ENCODE results near the gene PFKM.

Gene PFKM

GRCh38 chr12:48180857-48181495 is 61.8 kb downstream of the PFKM start:
- Histone ChIP-seq H4K8ac (ENCODE audit: low read depth, low read length) (no peak overlapping the region), H3K27ac (ENCODE audit: low read depth, low read length) (no peak overlapping the region), H2AK5ac (ENCODE audit: low read length) (no peak overlapping the region), H2BK5ac (ENCODE audit: low read length) (no peak overlapping the region), H3K9ac (ENCODE audit: low read length) (no peak overlapping the region), H3K4ac (ENCODE audit: low read depth, low read length) (no peak overlapping the region), H2BK120ac (ENCODE audit: low read depth, low read length) (no peak overlapping the region), H3K18ac (ENCODE audit: low read length) (no peak overlapping the region), H3K4me1 (ENCODE audit: control insufficient read depth, low read depth, low read length) (no peaks in the 10 kb centered on the region), H3K79me1 (ENCODE audit: low read length) (no peaks in the 10 kb centered on the region), H3K4me2 (ENCODE audit: low read length) (no peak overlapping the region), H3K4me3 (ENCODE audit: low read length) (no peak overlapping the region), H4K5ac (ENCODE audit: low read length) (no peak overlapping the region), H3K79me2 (ENCODE audit: control insufficient read depth, insufficient read depth, low read length) (no peaks in the 10 kb centered on the region), H3K56ac (ENCODE audit: low read length) (no peak overlapping the region), H2BK15ac (replicated peaks; ENCODE audit: low read depth) (no peak overlapping the region), H3K23ac (ENCODE audit: low read length) (no peak overlapping the region), H3K27me3 (ENCODE audit: insufficient read depth, low read length, poor library complexity) (peaks cover 24% of the 10 kb centered on the region), H3K36me3 (ENCODE audit: control insufficient read depth, insufficient read depth, low read length) (no peaks in the 10 kb centered on the region)
- WGBS (ENCODE audit: extremely low coverage, insufficient coverage, low lambda C conversion rate) = no CpG with 5 or more reads among the region's 2 CpGs
- DNase-seq = no peak

- H2BK120ac ChIP-seq (ENCODE audit: low read depth, low read length) = no peak overlapping the region
Observed at GRCh38 chr12:48182631-48183030, 63.5 kb downstream of the PFKM start.

GRCh38 chr12:48183091-48183875 is 64.1 kb downstream of the PFKM start, which contains the start of gene CCDC184:
TSS of gene CCDC184 (plus strand) at chr12:48183644. CDS start at chr12:48184123, 479 bp downstream.
- Histone ChIP-seq H3K56ac (ENCODE audit: low read length) (peak within 1 kb of the TSS; percentile 67), H3K9ac (ENCODE audit: low read length) (peak within 1 kb of the TSS; percentile 35), H3K4me3 (ENCODE audit: low read length) (peak within 1 kb of the TSS; percentile 42), H4K8ac (ENCODE audit: low read depth, low read length) (no peak within 1 kb of the TSS), H3K4me2 (ENCODE audit: low read length) (peak within 1 kb of the TSS; percentile 54), H3K23ac (ENCODE audit: low read length) (no peak within 1 kb of the TSS), H2BK120ac (ENCODE audit: low read depth, low read length) (no peak within 1 kb of the TSS), H3K18ac (ENCODE audit: low read length) (no peak within 1 kb of the TSS), H3K79me2 (ENCODE audit: control insufficient read depth, insufficient read depth, low read length) (no peaks in the 10 kb centered on the region), H3K4ac (ENCODE audit: low read depth, low read length) (no peak within 1 kb of the TSS), H3K27me3 (ENCODE audit: insufficient read depth, low read length, poor library complexity) (peaks cover 24% of the 10 kb centered on the region), H3K36me3 (ENCODE audit: control insufficient read depth, insufficient read depth, low read length) (no peaks in the 10 kb centered on the region), H2BK15ac (replicated peaks; ENCODE audit: low read depth) (no peak within 1 kb of the TSS), H3K79me1 (ENCODE audit: low read length) (no peaks in the 10 kb centered on the region), H3K4me1 (ENCODE audit: control insufficient read depth, low read depth, low read length) (no peaks in the 10 kb centered on the region), H2AK5ac (ENCODE audit: low read length) (no peak within 1 kb of the TSS), H2BK5ac (ENCODE audit: low read length) (no peak within 1 kb of the TSS), H4K5ac (ENCODE audit: low read length) (no peak within 1 kb of the TSS), H3K27ac (ENCODE audit: low read depth, low read length) (no peak within 1 kb of the TSS)
- DNase-seq = peak; percentile 92
- no CpG with 5 or more reads among the region's 61 CpGs for WGBS (ENCODE audit: extremely low coverage, insufficient coverage, low lambda C conversion rate)

More at GRCh38 chr12:48182631-48183030, 63.5 kb downstream of the PFKM start:
- Histone ChIP-seq H3K27ac (ENCODE audit: low read depth, low read length) (no peak overlapping the region), H3K9ac (ENCODE audit: low read length) (peak overlapping the region; percentile 35), H2BK5ac (ENCODE audit: low read length) (no peak overlapping the region), H3K56ac (ENCODE audit: low read length) (no peak overlapping the region), H3K4me3 (ENCODE audit: low read length) (no peak overlapping the region), H3K79me2 (ENCODE audit: control insufficient read depth, insufficient read depth, low read length) (no peaks in the 10 kb centered on the region), H3K36me3 (ENCODE audit: control insufficient read depth, insufficient read depth, low read length) (no peaks in the 10 kb centered on the region), H2AK5ac (ENCODE audit: low read length) (no peak overlapping the region), H3K27me3 (ENCODE audit: insufficient read depth, low read length, poor library complexity) (peaks cover 24% of the 10 kb centered on the region), H3K23ac (ENCODE audit: low read length) (no peak overlapping the region), H3K79me1 (ENCODE audit: low read length) (no peaks in the 10 kb centered on the region), H2BK15ac (replicated peaks; ENCODE audit: low read depth) (no peak overlapping the region), H3K18ac (ENCODE audit: low read length) (no peak overlapping the region), H3K4ac (ENCODE audit: low read depth, low read length) (no peak overlapping the region), H3K4me2 (ENCODE audit: low read length) (peak overlapping the region; percentile 54), H3K4me1 (ENCODE audit: control insufficient read depth, low read depth, low read length) (no peaks in the 10 kb centered on the region), H4K8ac (ENCODE audit: low read depth, low read length) (no peak overlapping the region), H4K5ac (ENCODE audit: low read length) (no peak overlapping the region)
- no peak for DNase-seq
- no CpG with 5 or more reads among the region's 7 CpGs for WGBS (ENCODE audit: extremely low coverage, insufficient coverage, low lambda C conversion rate)

GRCh38 chr12:48183876-48184548 is 64.8 kb downstream of the PFKM start:
- Histone ChIP-seq H3K4ac (ENCODE audit: low read depth, low read length) (no peak overlapping the region), H2BK15ac (replicated peaks; ENCODE audit: low read depth) (no peak overlapping the region), H3K23ac (ENCODE audit: low read length) (no peak overlapping the region), H3K79me1 (ENCODE audit: low read length) (no peaks in the 10 kb centered on the region), H4K5ac (ENCODE audit: low read length) (no peak overlapping the region), H3K18ac (ENCODE audit: low read length) (no peak overlapping the region), H4K8ac (ENCODE audit: low read depth, low read length) (no peak overlapping the region), H3K9ac (ENCODE audit: low read length) (no peak overlapping the region), H3K79me2 (ENCODE audit: control insufficient read depth, insufficient read depth, low read length) (no peaks in the 10 kb centered on the region), H3K56ac (ENCODE audit: low read length) (peak overlapping the region; percentile 67), H2AK5ac (ENCODE audit: low read length) (no peak overlapping the region), H3K27me3 (ENCODE audit: insufficient read depth, low read length, poor library complexity) (peaks cover 24% of the 10 kb centered on the region), H2BK120ac (ENCODE audit: low read depth, low read length) (no peak overlapping the region), H3K4me3 (ENCODE audit: low read length) (peak overlapping the region; percentile 18), H2BK5ac (ENCODE audit: low read length) (no peak overlapping the region), H3K36me3 (ENCODE audit: control insufficient read depth, insufficient read depth, low read length) (no peaks in the 10 kb centered on the region), H3K27ac (ENCODE audit: low read depth, low read length) (no peak overlapping the region), H3K4me2 (ENCODE audit: low read length) (peak overlapping the region; percentile 54), H3K4me1 (ENCODE audit: control insufficient read depth, low read depth, low read length) (no peaks in the 10 kb centered on the region)
- no CpG with 5 or more reads among the region's 61 CpGs for WGBS (ENCODE audit: extremely low coverage, insufficient coverage, low lambda C conversion rate)
- peak; percentile 22 for DNase-seq

GRCh38 chr12:48184549-48184922 is 65.4 kb downstream of the PFKM start:
- no peak overlapping the region for H3K23ac ChIP-seq (ENCODE audit: low read length)
- no peaks in the 10 kb centered on the region for H3K79me1 ChIP-seq (ENCODE audit: low read length)
- peaks cover 24% of the 10 kb centered on the region for H3K27me3 ChIP-seq (ENCODE audit: insufficient read depth, low read length, poor library complexity)
- no peak overlapping the region for H3K9ac ChIP-seq (ENCODE audit: low read length)
- H3K79me2 ChIP-seq (ENCODE audit: control insufficient read depth, insufficient read depth, low read length) = no peaks in the 10 kb centered on the region
- no CpG with 5 or more reads among the region's 20 CpGs for WGBS (ENCODE audit: extremely low coverage, insufficient coverage, low lambda C conversion rate)
- H2BK120ac ChIP-seq (ENCODE audit: low read depth, low read length) = no peak overlapping the region
- H3K56ac ChIP-seq (ENCODE audit: low read length) = no peak overlapping the region
- H2BK15ac ChIP-seq (replicated peaks; ENCODE audit: low read depth) = no peak overlapping the region
- no peaks in the 10 kb centered on the region for H3K36me3 ChIP-seq (ENCODE audit: control insufficient read depth, insufficient read depth, low read length)
- no peak overlapping the region for H3K4me3 ChIP-seq (ENCODE audit: low read length)
- DNase-seq = no peak
- no peak overlapping the region for H4K8ac ChIP-seq (ENCODE audit: low read depth, low read length)
- H3K27ac ChIP-seq (ENCODE audit: low read depth, low read length) = no peak overlapping the region
- no peak overlapping the region for H2AK5ac ChIP-seq (ENCODE audit: low read length)
- H2BK5ac ChIP-seq (ENCODE audit: low read length) = no peak overlapping the region
- no peak overlapping the region for H3K18ac ChIP-seq (ENCODE audit: low read length)
- peak overlapping the region; percentile 25 for H3K4me2 ChIP-seq (ENCODE audit: low read length)
- H3K4ac ChIP-seq (ENCODE audit: low read depth, low read length) = no peak overlapping the region
- no peaks in the 10 kb centered on the region for H3K4me1 ChIP-seq (ENCODE audit: control insufficient read depth, low read depth, low read length)
- no peak overlapping the region for H4K5ac ChIP-seq (ENCODE audit: low read length)
